Activated CD8-positive, alpha-beta memory T cell treated with anti-CD3 and anti-CD28 coated beads, Interleukin-2, amount 10 ng/mL, durations not matched to agents 7 days and 5 days (primary cell): ENCODE data around the gene PRDM16. TPM values are rescaled to one million over a fixed set of nuclear protein-coding genes. Genes with fewer than 3 reads are reported as not detected.

Experiments
- ATAC-seq: fragments of 150-1000 bp; cut with Tn5 transposase; one replicate; pipeline ENCODE4 v1.10.0; 2021; ENCODE audit warnings: moderate library complexity
- CTCF ChIA-PET: fragments of 350-600 bp; sonication (Branson Sonifier 250); formaldehyde crosslinking; loops from one replicate; lab custom pipeline; 2021; ENCODE audit warnings: antibody characterized with exemption; lab: Charles Lee
- DNase-seq: peaks from one replicate; pipeline ENCODE4 v3.0.0-alpha.2; 2020
- H3K27ac Mint-ChIP-seq: one replicate; pipeline ENCODE4 v1.8.0; 2021; ENCODE audit warnings: mild to moderate bottlenecking, mixed read lengths
- H3K27me3 Mint-ChIP-seq: one replicate; pipeline ENCODE4 v1.8.0; 2021; ENCODE audit warnings: mixed read lengths
- H3K36me3 Mint-ChIP-seq: one replicate; pipeline ENCODE4 v1.8.0; 2021; ENCODE audit warnings: mild to moderate bottlenecking, mixed read lengths
- H3K4me1 Mint-ChIP-seq: one replicate; pipeline ENCODE4 v1.8.0; 2021; ENCODE audit warnings: mixed read lengths
- H3K4me3 Mint-ChIP-seq: one replicate; pipeline ENCODE4 v1.8.0; 2021; ENCODE audit warnings: mild to moderate bottlenecking, moderate library complexity, mixed read lengths
- H3K9me3 Mint-ChIP-seq: one replicate; pipeline ENCODE4 v1.8.0; 2022; ENCODE audit warnings: low read depth, mixed read lengths
- total RNA-seq, 2 experiments: library from RNA; stranded (reverse); gene quantifications; one replicate each; pipeline ENCODE4 v1.2.3, GENCODE V29; 2021

The PRDM16 gene
- total RNA-seq, 2 experiments from 2014 or later, result not detected

- Mint-ChIP-seq H3K27me3 (peaks cover 30% of the 10 kb centered on the region), H3K9me3 (no peaks in the 10 kb centered on the region), H3K36me3 (no peaks in the 10 kb centered on the region), H3K4me3 (no peak overlapping the region), H3K4me1 (no peaks in the 10 kb centered on the region), H3K27ac (no peak overlapping the region)
- ATAC-seq (no peak), DNase-seq (no peak)
- CTCF ChIA-PET, result no interaction called here
These were observed 327.4 kb downstream of the PRDM16 start for GRCh38 chr1:3396411-3396810.

- peaks cover 24% of the 10 kb centered on the region for H3K27me3 Mint-ChIP-seq
- H3K4me3 Mint-ChIP-seq, result no peak overlapping the region
- H3K9me3 Mint-ChIP-seq, result no peaks in the 10 kb centered on the region
- no peak for DNase-seq
- ATAC-seq, result no peak
- no peaks in the 10 kb centered on the region for H3K36me3 Mint-ChIP-seq
- no peak overlapping the region for H3K27ac Mint-ChIP-seq
- no peaks in the 10 kb centered on the region for H3K4me1 Mint-ChIP-seq
- CTCF ChIA-PET, result no interaction called here
These were observed 328.3 kb downstream of the PRDM16 start for GRCh38 chr1:3397311-3397710.

GRCh38 chr1:3398396-3399140 lies 329.6 kb downstream of the PRDM16 start:
- ATAC-seq (no peak), DNase-seq (no peak)
- H3K4me1 Mint-ChIP-seq, result no peaks in the 10 kb centered on the region
- no peak overlapping the region for H3K4me3 Mint-ChIP-seq
- no peaks in the 10 kb centered on the region for H3K9me3 Mint-ChIP-seq
- CTCF ChIA-PET, result no interaction called here
- H3K27ac Mint-ChIP-seq, result no peak overlapping the region
- H3K27me3 Mint-ChIP-seq, result peaks cover 12% of the 10 kb centered on the region
- no peaks in the 10 kb centered on the region for H3K36me3 Mint-ChIP-seq

GRCh38 chr1:3399732-3400131 lies 330.7 kb downstream of the PRDM16 start:
- Mint-ChIP-seq H3K36me3 (no peaks in the 10 kb centered on the region), H3K4me3 (no peak overlapping the region), H3K9me3 (no peaks in the 10 kb centered on the region), H3K27ac (no peak overlapping the region), H3K4me1 (no peaks in the 10 kb centered on the region), H3K27me3 (peaks cover 9% of the 10 kb centered on the region)
- no peak for DNase-seq
- CTCF ChIA-PET, result no interaction called here
- ATAC-seq, result no peak

GRCh38 chr1:3401585-3402257 lies 332.7 kb downstream of the PRDM16 start:
- Mint-ChIP-seq H3K36me3 (no peaks in the 10 kb centered on the region), H3K27me3 (no peaks in the 10 kb centered on the region), H3K4me1 (no peaks in the 10 kb centered on the region), H3K9me3 (no peaks in the 10 kb centered on the region), H3K27ac (no peak overlapping the region), H3K4me3 (no peak overlapping the region)
- no peak for DNase-seq
- CTCF ChIA-PET, result no interaction called here
- ATAC-seq, result no peak

GRCh38 chr1:3402258-3403010 lies 333.4 kb downstream of the PRDM16 start:
- H3K36me3 Mint-ChIP-seq, result no peaks in the 10 kb centered on the region
- no peak overlapping the region for H3K27ac Mint-ChIP-seq
- H3K27me3 Mint-ChIP-seq, result no peaks in the 10 kb centered on the region
- no peak overlapping the region for H3K4me3 Mint-ChIP-seq
- no peaks in the 10 kb centered on the region for H3K4me1 Mint-ChIP-seq
- CTCF ChIA-PET, result no interaction called here
- no peaks in the 10 kb centered on the region for H3K9me3 Mint-ChIP-seq
- no peak for DNase-seq
- no peak for ATAC-seq

- no peaks in the 10 kb centered on the region for H3K4me1 Mint-ChIP-seq
- H3K36me3 Mint-ChIP-seq, result no peaks in the 10 kb centered on the region
- H3K4me3 Mint-ChIP-seq, result no peak overlapping the region
- ATAC-seq (no peak), DNase-seq (no peak)
- no peaks in the 10 kb centered on the region for H3K9me3 Mint-ChIP-seq
- CTCF ChIA-PET, result no interaction called here
- H3K27ac Mint-ChIP-seq, result no peak overlapping the region
- no peaks in the 10 kb centered on the region for H3K27me3 Mint-ChIP-seq
These were observed 334.0 kb downstream of the PRDM16 start for GRCh38 chr1:3403011-3403345.

GRCh38 chr1:3403388-3404231 lies 334.6 kb downstream of the PRDM16 start:
- Mint-ChIP-seq H3K4me3 (no peak overlapping the region), H3K27ac (no peak overlapping the region), H3K4me1 (no peaks in the 10 kb centered on the region), H3K27me3 (no peaks in the 10 kb centered on the region), H3K9me3 (no peaks in the 10 kb centered on the region), H3K36me3 (no peaks in the 10 kb centered on the region)
- CTCF ChIA-PET, result no interaction called here
- no peak for ATAC-seq
- DNase-seq, result no peak

GRCh38 chr1:3404301-3404700 lies 335.3 kb downstream of the PRDM16 start:
- CTCF ChIA-PET, result no interaction called here
- Mint-ChIP-seq H3K4me1 (no peaks in the 10 kb centered on the region), H3K9me3 (no peaks in the 10 kb centered on the region)

GRCh38 chr1:3404801-3405200 lies 335.8 kb downstream of the PRDM16 start:
- no peaks in the 10 kb centered on the region for H3K36me3 Mint-ChIP-seq
- H3K4me3 Mint-ChIP-seq, result no peak overlapping the region
- CTCF ChIA-PET, result no interaction called here
- H3K27me3 Mint-ChIP-seq, result no peaks in the 10 kb centered on the region
- no peak overlapping the region for H3K27ac Mint-ChIP-seq
- ATAC-seq, result no peak
- no peak for DNase-seq
- H3K4me1 Mint-ChIP-seq, result no peaks in the 10 kb centered on the region
- H3K9me3 Mint-ChIP-seq, result no peaks in the 10 kb centered on the region

More at GRCh38 chr1:3404301-3404700, 335.3 kb downstream of the PRDM16 start:
- Mint-ChIP-seq H3K27ac (no peak overlapping the region), H3K36me3 (no peaks in the 10 kb centered on the region), H3K27me3 (no peaks in the 10 kb centered on the region), H3K4me3 (no peak overlapping the region)
- DNase-seq (no peak), ATAC-seq (no peak)

- no peak overlapping the region for H3K4me3 Mint-ChIP-seq
- H3K27ac Mint-ChIP-seq, result no peak overlapping the region
- no peaks in the 10 kb centered on the region for H3K4me1 Mint-ChIP-seq
- no peaks in the 10 kb centered on the region for H3K9me3 Mint-ChIP-seq
- ATAC-seq, result no peak
- no peak for DNase-seq
- CTCF ChIA-PET, result no interaction called here
- H3K36me3 Mint-ChIP-seq, result no peaks in the 10 kb centered on the region
- no peaks in the 10 kb centered on the region for H3K27me3 Mint-ChIP-seq
These were observed 336.5 kb downstream of the PRDM16 start for GRCh38 chr1:3405491-3405890.

- H3K36me3 Mint-ChIP-seq, result no peaks in the 10 kb centered on the region
- CTCF ChIA-PET, result no interaction called here
- DNase-seq, result no peak
- H3K27ac Mint-ChIP-seq, result no peak overlapping the region
- H3K4me3 Mint-ChIP-seq, result no peak overlapping the region
- no peak for ATAC-seq
- H3K9me3 Mint-ChIP-seq, result no peaks in the 10 kb centered on the region
- no peaks in the 10 kb centered on the region for H3K4me1 Mint-ChIP-seq
- no peaks in the 10 kb centered on the region for H3K27me3 Mint-ChIP-seq
These were observed 337.2 kb downstream of the PRDM16 start for GRCh38 chr1:3405974-3406867.
